HL-60/S4 (cell line): ENCODE measurements around the gene TMEM190.
"Not testable (repeated sequence)": the region's sequence is repeated elsewhere in the genome, so short reads cannot be mapped to it uniquely, and the experiment has no call there.

Experiments used
- in situ Hi-C: fragments of 300-500 bp; cut with MboI; formaldehyde crosslinking; loops from 2 replicates; pipeline ENCODE4 v1.14.3; 2022; ENCODE audit warnings: low sequenced_read_pairs

Gene TMEM190

GRCh38 chr19:55389386-55390317, 13.0 kb downstream of the TMEM190 start:
- in situ Hi-C loops, result no loop called here

DNA sequence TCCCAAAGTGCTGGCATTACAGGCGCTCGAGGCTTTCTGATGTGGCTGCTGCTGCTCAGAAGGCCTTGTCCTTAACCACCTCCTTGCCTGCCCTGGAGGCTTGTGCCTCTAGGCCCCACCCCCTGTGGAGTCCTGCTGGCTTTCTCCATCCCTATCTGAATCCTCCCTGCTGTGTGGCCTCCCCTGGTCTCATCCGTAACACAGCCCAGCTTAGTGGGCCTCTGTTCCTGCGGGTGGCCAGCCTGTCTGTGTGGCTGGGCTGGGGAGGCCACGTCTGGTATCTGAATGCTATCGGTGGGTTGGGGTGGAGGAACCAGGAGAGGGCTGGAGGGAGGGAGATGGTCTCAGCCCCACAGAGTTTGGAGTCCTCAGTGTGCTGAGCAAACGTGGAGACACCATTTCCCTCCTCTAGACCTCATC, 13.8 kb downstream of the TMEM190 start:
- in situ Hi-C loops, result no loop called here

DNA sequence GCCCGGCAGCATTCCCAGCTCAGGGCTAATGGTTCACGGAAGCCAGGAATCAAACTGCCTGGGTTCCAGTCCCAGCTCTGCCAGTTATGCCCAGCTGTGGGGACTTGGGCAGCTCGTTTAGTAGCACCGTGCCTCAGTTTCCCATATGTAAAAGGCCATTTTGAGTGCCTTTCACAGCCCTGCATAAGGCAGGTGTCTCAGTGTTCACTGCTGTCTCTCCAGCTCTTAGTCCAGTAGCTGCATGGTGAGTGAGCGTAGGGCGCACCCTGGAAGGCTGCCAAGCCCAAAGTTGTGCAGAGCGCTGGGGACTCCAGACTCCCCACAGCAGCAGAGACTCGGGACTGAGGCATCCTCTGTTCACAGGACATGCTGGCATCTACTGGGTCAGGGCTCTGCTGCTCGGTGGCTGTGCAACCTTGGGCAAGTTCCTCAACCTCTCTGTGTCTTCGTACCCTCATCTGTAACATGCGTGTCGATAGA, 14.6 kb downstream of the TMEM190 start:
- in situ Hi-C loops, result no loop called here

GRCh38 chr19:55391702-55392615, 15.3 kb downstream of the TMEM190 start:
- in situ Hi-C loops, result no loop called here

DNA sequence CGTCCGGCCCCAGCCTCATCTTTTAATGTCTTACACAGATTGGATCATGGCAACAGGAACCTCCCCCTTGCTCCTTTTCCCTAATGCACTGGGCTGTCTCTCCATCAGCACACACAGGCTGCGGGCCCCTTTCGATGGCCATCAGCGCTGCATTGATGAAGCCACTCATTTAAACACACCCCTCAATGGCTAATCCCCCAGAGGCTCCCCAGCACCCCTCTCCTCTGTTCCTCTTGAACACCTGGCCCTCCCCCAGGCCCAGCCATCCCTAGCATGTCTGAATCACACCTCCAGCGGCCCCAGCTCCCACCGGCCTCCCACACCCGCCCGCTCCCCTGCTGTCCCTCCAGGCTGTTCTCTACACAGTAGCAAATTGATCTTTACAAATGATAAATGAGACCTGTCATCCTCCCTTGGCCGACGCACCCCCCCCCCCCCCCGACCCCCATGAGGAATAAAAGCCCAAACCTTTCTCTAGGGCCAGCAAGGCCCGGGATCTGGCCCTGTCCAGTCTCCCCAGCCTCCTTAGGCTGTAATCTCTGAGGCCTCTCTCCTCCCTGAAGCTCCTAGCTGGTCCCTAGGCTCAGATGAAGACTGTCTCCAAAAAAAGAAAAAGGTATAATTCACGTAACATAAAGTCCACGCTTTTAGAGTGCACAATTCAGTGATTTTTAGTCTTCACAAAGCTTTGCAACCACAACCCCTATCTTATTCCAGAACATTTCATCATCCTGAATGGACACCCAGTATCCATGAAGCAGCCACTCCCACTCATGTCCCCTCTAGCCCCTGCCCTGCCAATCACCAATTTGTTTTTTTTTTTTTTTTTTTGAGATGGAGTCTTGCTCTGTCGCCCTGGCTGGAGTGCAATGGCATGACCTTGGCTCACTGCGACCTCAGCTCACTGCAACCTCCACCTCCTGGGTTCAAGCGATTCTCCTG, 16.5 kb downstream of the TMEM190 start:
- in situ Hi-C loops, result no loop called here

GRCh38 chr19:55398200-55398925, 21.7 kb downstream of the TMEM190 start:
- in situ Hi-C loops, result no loop called here

GRCh38 chr19:55400281-55401087, 23.9 kb downstream of the TMEM190 start:
- in situ Hi-C loops, result no loop called here

DNA sequence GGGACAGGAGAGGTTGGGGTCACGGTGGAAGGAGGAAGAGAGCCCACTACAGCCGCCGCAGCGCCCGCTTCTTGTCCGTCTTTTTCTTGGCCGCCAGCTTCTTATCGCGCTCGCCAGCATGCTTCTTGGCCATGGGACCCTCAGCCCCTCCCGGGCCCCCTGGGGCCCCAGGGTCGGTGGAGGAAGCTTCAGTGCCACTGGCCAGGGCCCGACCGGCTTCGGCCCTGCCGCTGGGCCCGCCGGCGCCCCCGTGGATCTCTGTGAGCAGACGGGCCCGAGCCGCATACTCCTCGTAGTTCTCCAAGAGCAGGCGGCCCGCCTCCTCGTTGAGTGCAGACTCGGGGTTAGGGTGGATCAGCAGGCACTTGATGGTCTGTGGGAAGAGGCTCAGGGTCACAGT, 24.8 kb downstream of the TMEM190 start:
- in situ Hi-C loops, result not testable (repeated sequence)

- in situ Hi-C loops, result no loop called here
Observed at GRCh38 chr19:55402509-55402908, 25.9 kb downstream of the TMEM190 start.

DNA sequence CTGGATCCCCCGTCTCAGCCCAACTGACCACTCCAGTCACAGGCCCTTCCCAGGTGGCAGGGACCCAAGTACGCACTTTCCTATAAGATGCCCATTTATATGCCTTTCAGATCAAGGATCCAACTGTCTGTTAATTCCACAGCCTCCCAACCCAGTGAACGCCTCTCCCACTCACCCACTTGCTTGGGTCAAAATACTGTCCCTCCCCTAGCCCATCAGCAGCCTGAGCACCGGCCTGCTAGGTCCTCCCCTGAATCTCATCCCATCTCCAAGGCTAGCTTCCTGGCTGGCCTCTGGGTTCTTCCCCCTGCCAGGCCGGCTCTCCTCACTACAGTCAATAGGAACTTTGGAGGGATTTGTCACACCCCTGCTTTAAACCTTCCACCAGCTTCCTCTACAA, 29.0 kb downstream of the TMEM190 start:
- in situ Hi-C loops, result no loop called here

DNA sequence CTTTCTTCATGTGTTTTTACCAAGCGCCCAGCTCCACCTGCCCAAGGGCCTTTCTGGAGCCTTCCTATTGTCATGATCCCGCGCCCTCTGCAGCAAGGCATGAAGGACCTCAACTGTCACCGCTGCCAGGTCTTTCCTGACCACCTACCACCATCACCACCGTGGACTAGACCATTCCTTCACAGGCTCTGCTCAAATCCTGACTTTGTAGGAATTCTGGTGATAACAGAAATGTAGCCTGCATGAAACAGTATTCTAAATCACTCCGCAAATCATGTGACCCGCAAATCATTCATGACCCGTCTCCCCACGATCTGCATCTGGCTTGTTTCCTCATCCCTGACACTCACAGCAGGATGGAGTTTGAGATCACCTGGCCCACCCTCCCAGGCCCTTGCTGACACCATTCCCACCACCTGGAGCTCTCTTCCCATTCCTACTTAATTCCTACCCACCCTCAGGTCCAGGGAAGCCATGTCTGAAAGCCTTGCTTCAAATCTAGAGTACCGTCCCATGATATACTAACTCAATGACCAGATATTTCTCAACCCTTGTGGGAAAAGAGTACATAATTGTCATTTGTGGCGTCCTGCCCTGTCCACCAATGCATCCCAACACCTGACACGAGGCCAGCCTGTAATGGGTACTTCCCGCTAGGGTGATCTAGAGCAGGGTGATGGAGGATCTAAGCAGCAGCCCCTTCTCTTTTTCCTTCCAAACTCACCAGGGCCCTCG, 29.6 kb downstream of the TMEM190 start:
- in situ Hi-C loops, result no loop called here

DNA sequence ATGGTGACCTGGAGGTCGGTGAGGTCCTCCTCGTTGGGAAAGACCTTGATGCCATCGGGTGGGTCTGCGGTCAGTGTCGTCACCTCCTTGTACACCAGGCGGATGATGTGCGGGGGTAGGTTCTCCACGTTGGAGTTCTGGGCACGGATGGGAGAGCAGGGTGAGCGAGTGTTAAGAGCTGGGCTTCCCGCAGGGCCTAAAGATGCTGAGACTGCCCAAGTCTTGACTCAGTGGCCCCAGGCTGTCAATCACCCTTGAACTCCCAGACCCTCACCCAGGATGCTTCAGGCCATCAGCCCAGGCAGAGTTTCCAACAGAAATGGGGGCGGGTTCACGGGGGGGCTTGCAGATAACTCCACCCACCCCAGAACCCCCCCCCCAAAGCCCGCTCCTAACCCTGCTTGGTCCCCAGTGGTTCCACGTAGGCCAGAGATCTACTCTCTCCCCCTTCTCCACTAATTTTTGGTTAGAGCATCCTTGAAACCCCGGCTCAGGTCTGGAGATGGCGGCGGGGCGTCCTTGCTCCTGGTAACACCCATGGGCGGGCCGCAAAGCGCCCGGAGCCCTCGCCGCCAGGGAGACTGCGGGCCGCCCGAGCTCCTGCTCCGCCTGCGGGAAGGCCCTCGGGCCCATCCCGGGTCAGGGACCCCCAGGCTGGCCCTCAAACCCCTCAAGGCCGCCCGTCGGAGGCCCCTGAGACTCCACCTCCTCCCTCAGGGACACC, 30.4 kb downstream of the TMEM190 start:
- in situ Hi-C loops, result no loop called here

GRCh38 chr19:55407550-55407799, 30.8 kb downstream of the TMEM190 start, which contains the start of gene UBE2S:
Gene UBE2S, minus strand, starts transcription at chr19:55407788. Its CDS starts 199 bp downstream, at chr19:55407589.
- in situ Hi-C loops, result not testable (repeated sequence)

- in situ Hi-C loops, result no loop called here
Observed at GRCh38 chr19:55407800-55408532, 31.3 kb downstream of the TMEM190 start.

GRCh38 chr19:55408533-55408872, 31.9 kb downstream of the TMEM190 start:
- in situ Hi-C loops, result no loop called here

GRCh38 chr19:55409179-55409578, 32.6 kb downstream of the TMEM190 start:
- in situ Hi-C loops, result not testable (repeated sequence)

DNA sequence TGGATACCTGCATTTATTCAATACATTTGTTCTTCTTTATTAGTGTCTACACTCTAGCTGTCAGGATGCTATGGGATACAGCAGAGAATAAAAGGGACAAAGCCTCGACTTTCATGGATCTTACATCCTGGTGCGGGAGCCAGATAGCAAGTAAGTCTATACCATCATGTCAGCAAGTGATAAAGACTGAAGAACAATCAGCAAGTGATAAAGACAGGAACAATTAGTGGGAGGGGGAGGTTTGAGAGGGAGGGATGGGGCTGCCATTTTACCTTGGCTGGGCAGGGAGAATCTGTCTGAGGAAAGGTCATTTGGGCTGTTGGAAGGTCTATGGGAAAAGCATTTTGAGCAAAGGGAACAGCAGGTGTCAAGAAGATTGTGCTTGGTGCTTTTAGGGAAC, 33.5 kb downstream of the TMEM190 start:
- in situ Hi-C loops, result loop anchor here (10.0 kb wide), 2 partner anchors 195 to 265 kb away; partner anchors contain the start of gene TNNT1
